ENCODE data around the gene PTPRO. TPM values are rescaled to one million over a fixed set of nuclear protein-coding genes. Genes with fewer than 3 reads are reported as not detected.

The PTPRO gene
- under 1 TPM; 0.14 to 0.15 TPM for total RNA-seq

- ChIA-PET CTCF (no interaction called here), POLR2A (no interaction called here)
- Mint-ChIP-seq H3K9me3 (no peaks in the 10 kb centered on the region), H3K36me3 (no peaks in the 10 kb centered on the region), H3K27ac (no peak within 1 kb of the TSS), H3K27me3 (peaks cover 33% of the 10 kb centered on the region), H3K4me3 (peak within 1 kb of the TSS; percentile 30), H3K4me1 (ENCODE audit: low read depth) (peaks cover 10% of the 10 kb centered on the region)
- DNase-seq, result no peak
- intact Hi-C loops (cut with micrococcal nuclease), result no loop called here
These were observed at the start of gene PTPRO for GRCh38 chr12:15322164-15323061. Gene PTPRO (plus strand): TSS chr12:15322508.

DNA sequence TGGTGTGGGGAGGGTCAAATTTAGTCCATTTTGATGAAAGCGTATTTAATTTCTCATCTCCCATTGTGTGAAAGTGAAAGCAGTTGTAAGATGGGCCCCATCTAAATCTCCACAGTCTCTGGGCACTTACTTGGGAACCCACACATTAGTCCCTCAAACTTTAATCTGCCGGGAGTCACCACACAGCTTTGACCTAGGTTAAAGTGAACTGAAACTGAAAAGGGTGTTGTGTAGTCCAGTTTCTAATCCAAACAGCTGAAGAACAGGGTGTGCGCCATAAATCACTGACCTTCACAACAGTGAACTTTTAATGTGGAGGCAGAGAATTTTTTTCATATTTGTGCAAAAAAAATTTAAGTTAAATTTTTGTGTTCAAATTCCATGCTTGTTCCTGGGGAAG, 48.4 kb upstream of the PTPRO start:
- H3K36me3 Mint-ChIP-seq, result no peaks in the 10 kb centered on the region
- ChIA-PET POLR2A (interaction anchor here (0.5 kb wide), 1 partner anchor 500 kb away, joined by 3 read pairs; no protein-coding TSS in a partner anchor), CTCF (interaction anchor here (1.1 kb wide), 1 partner anchor 311 kb away, joined by 5 read pairs; no protein-coding TSS in a partner anchor)
- peaks cover 2% of the 10 kb centered on the region for H3K27me3 Mint-ChIP-seq
- intact Hi-C loops (cut with micrococcal nuclease), result loop anchor here (10.0 kb wide), 1 partner anchor 581 kb away; no protein-coding TSS in a partner anchor
- H3K9me3 Mint-ChIP-seq, result no peaks in the 10 kb centered on the region
- no peak overlapping the region for H3K4me3 Mint-ChIP-seq
- peaks cover 2% of the 10 kb centered on the region for H3K4me1 Mint-ChIP-seq (ENCODE audit: low read depth)
- DNase-seq, result no peak
- no peak overlapping the region for H3K27ac Mint-ChIP-seq

- POLR2A ChIA-PET, result no interaction called here
- Mint-ChIP-seq H3K4me1 (ENCODE audit: low read depth) (peaks cover 9% of the 10 kb centered on the region), H3K4me3 (no peak overlapping the region), H3K9me3 (no peaks in the 10 kb centered on the region), H3K27ac (no peak overlapping the region), H3K36me3 (no peaks in the 10 kb centered on the region), H3K27me3 (peaks cover 2% of the 10 kb centered on the region)
- intact Hi-C loops (cut with micrococcal nuclease), result loop anchor here (10.0 kb wide), 1 partner anchor 580 kb away; no protein-coding TSS in a partner anchor
- CTCF ChIA-PET, result interaction anchor here (1.1 to 5.5 kb wide), 2 partner anchors 310 to 312 kb away, joined by 5 to 65 read pairs; no protein-coding TSS in a partner anchor
- DNase-seq, result no peak
These were observed 47.7 kb upstream of the PTPRO start for GRCh38 chr12:15274561-15274967.

DNA sequence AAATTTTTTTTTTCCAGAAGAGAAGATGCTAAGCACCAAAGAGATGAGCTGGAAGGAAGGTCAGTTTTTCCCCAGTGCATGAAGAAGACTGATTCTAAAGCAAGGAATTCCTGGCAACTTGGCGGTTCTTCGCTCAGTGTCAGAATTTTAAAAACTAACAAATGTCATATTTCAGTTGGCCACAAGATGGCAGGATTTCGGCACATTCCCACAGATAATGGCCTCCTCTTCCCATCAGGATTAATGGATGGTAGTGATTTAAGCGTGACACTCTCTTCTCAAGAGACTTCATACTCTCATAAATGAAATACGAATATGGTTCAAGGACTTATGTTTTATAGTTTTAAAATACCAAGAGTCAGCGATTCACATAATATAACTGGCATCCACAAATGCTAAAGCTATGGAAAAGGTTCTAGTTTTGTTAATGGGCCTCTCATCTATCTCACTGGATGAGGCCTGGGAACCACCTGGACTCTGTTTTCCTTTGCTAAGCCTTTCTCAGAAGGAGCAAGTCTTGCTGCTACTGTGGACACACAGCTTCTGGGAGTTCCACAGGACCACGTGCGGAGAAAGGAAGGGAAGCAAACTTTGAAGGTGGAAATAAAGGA, 46.1 kb upstream of the PTPRO start:
- DNase-seq, result no peak
- H3K4me1 Mint-ChIP-seq (ENCODE audit: low read depth), result peaks cover 10% of the 10 kb centered on the region
- ChIA-PET POLR2A (no interaction called here), CTCF (interaction anchor here (0.6 to 5.5 kb wide), 18 partner anchors 10 to 582 kb away, joined by 3 to 65 read pairs (median 3); partner anchors contain the start of gene RERG)
- H3K4me3 Mint-ChIP-seq, result no peak overlapping the region
- peaks cover 2% of the 10 kb centered on the region for H3K27me3 Mint-ChIP-seq
- H3K9me3 Mint-ChIP-seq, result no peaks in the 10 kb centered on the region
- no peak overlapping the region for H3K27ac Mint-ChIP-seq
- intact Hi-C loops (cut with micrococcal nuclease), result loop anchor here (1.0 to 10.0 kb wide), 3 partner anchors 246 to 579 kb away; no protein-coding TSS in a partner anchor
- H3K36me3 Mint-ChIP-seq, result no peaks in the 10 kb centered on the region

GRCh38 chr12:15278816-15279658, 43.3 kb upstream of the PTPRO start:
- CTCF ChIA-PET, result interaction anchor here (1.2 to 5.5 kb wide), 6 partner anchors 8 to 307 kb away, joined by 3 to 65 read pairs (median 4); partner anchors contain the start of gene RERG
- Mint-ChIP-seq H3K4me1 (ENCODE audit: low read depth) (peaks cover 10% of the 10 kb centered on the region), H3K27me3 (peaks cover 3% of the 10 kb centered on the region), H3K27ac (no peak overlapping the region), H3K4me3 (no peak overlapping the region), H3K9me3 (no peaks in the 10 kb centered on the region), H3K36me3 (no peaks in the 10 kb centered on the region)
- POLR2A ChIA-PET, result no interaction called here
- no peak for DNase-seq
- intact Hi-C loops (cut with micrococcal nuclease), result loop anchor here (10.0 kb wide), 1 partner anchor 576 kb away; no protein-coding TSS in a partner anchor

- POLR2A ChIA-PET, result no interaction called here
- peaks cover 4% of the 10 kb centered on the region for H3K27me3 Mint-ChIP-seq
- no peak overlapping the region for H3K27ac Mint-ChIP-seq
- no peaks in the 10 kb centered on the region for H3K36me3 Mint-ChIP-seq
- no peak overlapping the region for H3K4me3 Mint-ChIP-seq
- H3K9me3 Mint-ChIP-seq, result no peaks in the 10 kb centered on the region
- H3K4me1 Mint-ChIP-seq (ENCODE audit: low read depth), result peaks cover 7% of the 10 kb centered on the region
- DNase-seq, result no peak
- intact Hi-C loops (cut with micrococcal nuclease), result no loop called here
- CTCF ChIA-PET, result interaction anchor here (0.5 to 4.0 kb wide), 2 partner anchors 11 to 285 kb away, joined by 3 to 17 read pairs; no protein-coding TSS in a partner anchor
These were observed 41.4 kb upstream of the PTPRO start for GRCh38 chr12:15280930-15281329.

- CTCF ChIA-PET, result no interaction called here
- no peaks in the 10 kb centered on the region for H3K36me3 Mint-ChIP-seq
- no peaks in the 10 kb centered on the region for H3K9me3 Mint-ChIP-seq
- H3K4me3 Mint-ChIP-seq, result no peak overlapping the region
- H3K27me3 Mint-ChIP-seq, result peaks cover 5% of the 10 kb centered on the region
- POLR2A ChIA-PET, result no interaction called here
- DNase-seq, result no peak
- intact Hi-C loops (cut with micrococcal nuclease), result no loop called here
- H3K27ac Mint-ChIP-seq, result no peak overlapping the region
- H3K4me1 Mint-ChIP-seq (ENCODE audit: low read depth), result peaks cover 4% of the 10 kb centered on the region
These were observed 33.1 kb upstream of the PTPRO start for GRCh38 chr12:15289192-15289591.

GRCh38 chr12:15293731-15294130, 28.6 kb upstream of the PTPRO start:
- CTCF ChIA-PET, result no interaction called here
- H3K27ac Mint-ChIP-seq, result no peak overlapping the region
- intact Hi-C loops (cut with micrococcal nuclease), result no loop called here
- peaks cover 4% of the 10 kb centered on the region for H3K4me1 Mint-ChIP-seq (ENCODE audit: low read depth)
- H3K36me3 Mint-ChIP-seq, result no peaks in the 10 kb centered on the region
- no peaks in the 10 kb centered on the region for H3K9me3 Mint-ChIP-seq
- POLR2A ChIA-PET, result no interaction called here
- DNase-seq, result no peak
- H3K27me3 Mint-ChIP-seq, result peaks cover 7% of the 10 kb centered on the region
- no peak overlapping the region for H3K4me3 Mint-ChIP-seq

GRCh38 chr12:15299947-15300346, 22.4 kb upstream of the PTPRO start:
- Mint-ChIP-seq H3K27me3 (no peaks in the 10 kb centered on the region), H3K9me3 (peaks cover 13% of the 10 kb centered on the region), H3K4me3 (no peak overlapping the region), H3K36me3 (no peaks in the 10 kb centered on the region), H3K4me1 (ENCODE audit: low read depth) (no peaks in the 10 kb centered on the region), H3K27ac (no peak overlapping the region)
- no peak for DNase-seq
- ChIA-PET POLR2A (no interaction called here), CTCF (no interaction called here)
- intact Hi-C loops (cut with micrococcal nuclease), result no loop called here

DNA sequence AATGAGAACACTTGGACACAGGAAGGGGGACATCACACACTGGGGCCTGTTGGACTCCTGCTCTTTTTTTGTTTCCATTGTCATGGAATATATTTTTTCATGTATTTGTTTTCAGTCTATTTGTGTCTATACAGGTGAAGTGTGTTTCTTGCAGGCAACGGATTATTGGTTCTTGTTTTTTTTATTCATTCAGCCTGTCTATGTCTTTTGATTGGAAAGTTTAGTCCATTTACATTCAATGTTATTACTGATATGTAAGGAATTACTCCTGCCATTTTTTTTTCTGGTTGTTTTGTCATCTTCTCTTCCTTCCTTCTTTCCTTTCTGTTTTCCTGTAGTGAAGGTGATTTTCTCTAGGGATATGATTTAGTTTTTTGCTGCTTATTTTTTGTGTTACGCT, 18.0 kb upstream of the PTPRO start:
- POLR2A ChIA-PET, result no interaction called here
- DNase-seq, result no peak
- intact Hi-C loops (cut with micrococcal nuclease), result no loop called here

GRCh38 chr12:15306605-15307004, 15.7 kb upstream of the PTPRO start:
- Mint-ChIP-seq H3K27ac (no peak overlapping the region), H3K9me3 (peaks cover 6% of the 10 kb centered on the region), H3K4me1 (ENCODE audit: low read depth) (no peaks in the 10 kb centered on the region), H3K36me3 (no peaks in the 10 kb centered on the region), H3K27me3 (no peaks in the 10 kb centered on the region), H3K4me3 (no peak overlapping the region)
- POLR2A ChIA-PET, result no interaction called here
- no peak for DNase-seq
- intact Hi-C loops (cut with micrococcal nuclease), result no loop called here
- CTCF ChIA-PET, result no interaction called here

More for the DNA sequence above, 18.0 kb upstream of the PTPRO start:
- no peaks in the 10 kb centered on the region for H3K4me1 Mint-ChIP-seq (ENCODE audit: low read depth)
- H3K9me3 Mint-ChIP-seq, result peaks cover 13% of the 10 kb centered on the region
- no peaks in the 10 kb centered on the region for H3K36me3 Mint-ChIP-seq
- CTCF ChIA-PET, result no interaction called here
- no peak overlapping the region for H3K27ac Mint-ChIP-seq
- no peak overlapping the region for H3K4me3 Mint-ChIP-seq
- H3K27me3 Mint-ChIP-seq, result no peaks in the 10 kb centered on the region

DNA sequence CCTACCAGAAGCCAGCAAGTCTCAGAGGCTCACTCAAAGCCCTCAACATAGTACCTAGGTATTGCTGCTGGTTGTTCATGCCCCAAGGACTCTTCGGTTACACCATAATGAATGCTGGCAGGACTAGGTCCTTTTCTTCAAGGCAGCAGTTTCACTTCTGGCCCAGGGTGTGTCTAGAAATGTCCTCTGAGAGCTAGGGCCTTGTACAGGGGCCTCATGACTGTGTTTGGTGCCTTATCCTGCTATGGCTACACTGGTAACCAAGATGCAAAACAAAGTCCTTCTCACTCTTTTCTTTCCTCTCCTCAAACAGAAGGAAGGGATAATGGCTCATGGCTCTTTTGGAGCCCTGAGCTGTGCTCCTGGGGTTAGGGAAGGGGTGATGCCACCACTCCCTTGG, 15.2 kb upstream of the PTPRO start:
- Mint-ChIP-seq H3K36me3 (no peaks in the 10 kb centered on the region), H3K9me3 (peaks cover 6% of the 10 kb centered on the region), H3K27ac (no peak overlapping the region), H3K27me3 (no peaks in the 10 kb centered on the region), H3K4me1 (ENCODE audit: low read depth) (no peaks in the 10 kb centered on the region), H3K4me3 (no peak overlapping the region)
- CTCF ChIA-PET, result no interaction called here
- intact Hi-C loops (cut with micrococcal nuclease), result no loop called here
- POLR2A ChIA-PET, result no interaction called here
- DNase-seq, result no peak

Data from activated CD4-positive, alpha-beta memory T cell treated with anti-CD3 and anti-CD28 coated beads for 36 hours (primary cell).